PC-3 (cell line): ENCODE data around the gene RPE65.

Experiments
- EZH2 ChIP-seq: fragments of 300-600 bp; sonication (generic); IDR thresholded peaks from one replicate; pipeline ENCODE4 v1.6.1; 2017; ENCODE audit warnings: antibody characterized with exemption, mild to moderate bottlenecking, low read length; ENCODE audit not compliant: unreplicated experiment
- EZH2phosphoT487 ChIP-seq: fragments of 300-600 bp; sonication (generic); IDR thresholded peaks from 2 replicates; pipeline ENCODE4 v1.6.1; 2018; ENCODE audit warnings: mild to moderate bottlenecking, antibody characterized with exemption, low read length, borderline replicate concordance
- TF ChIP-seq, protein P1 (sequence below): fragments of 300-600 bp; sonication (generic); conservative IDR thresholded peaks from 2 replicates; pipeline ENCODE4 v1.5.1; 2017; ENCODE audit warnings: antibody characterized with exemption, low read depth, mild to moderate bottlenecking, low read length

DNA sequence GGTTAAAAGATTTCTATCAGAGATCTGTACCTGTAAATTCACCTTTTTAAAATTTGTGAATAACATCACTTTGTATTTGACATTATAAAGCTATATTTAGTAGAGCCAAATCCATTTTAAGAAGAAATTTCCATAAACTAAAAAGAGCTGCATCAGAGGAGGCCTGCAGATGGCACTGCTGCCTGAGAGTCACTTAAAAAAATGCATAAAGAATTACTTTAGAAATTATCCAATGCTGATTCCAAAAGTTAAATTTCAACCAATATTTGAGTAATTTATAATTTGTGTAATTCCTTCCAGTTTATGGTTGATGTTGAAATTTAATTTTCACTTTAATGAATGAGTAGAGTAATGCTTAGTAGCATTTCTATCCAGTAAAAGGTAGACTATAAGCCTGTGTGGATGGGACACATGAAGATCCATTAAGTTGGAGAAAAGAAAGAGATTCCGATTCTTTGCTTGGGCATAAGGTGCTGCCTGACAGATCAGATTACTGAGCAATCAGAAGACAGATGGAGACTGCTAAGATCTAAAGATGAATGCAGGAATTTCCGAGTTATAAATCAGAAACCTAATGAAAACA is 20.7 kb upstream of the RPE65 start:
- TF ChIP-seq, protein P1, sequence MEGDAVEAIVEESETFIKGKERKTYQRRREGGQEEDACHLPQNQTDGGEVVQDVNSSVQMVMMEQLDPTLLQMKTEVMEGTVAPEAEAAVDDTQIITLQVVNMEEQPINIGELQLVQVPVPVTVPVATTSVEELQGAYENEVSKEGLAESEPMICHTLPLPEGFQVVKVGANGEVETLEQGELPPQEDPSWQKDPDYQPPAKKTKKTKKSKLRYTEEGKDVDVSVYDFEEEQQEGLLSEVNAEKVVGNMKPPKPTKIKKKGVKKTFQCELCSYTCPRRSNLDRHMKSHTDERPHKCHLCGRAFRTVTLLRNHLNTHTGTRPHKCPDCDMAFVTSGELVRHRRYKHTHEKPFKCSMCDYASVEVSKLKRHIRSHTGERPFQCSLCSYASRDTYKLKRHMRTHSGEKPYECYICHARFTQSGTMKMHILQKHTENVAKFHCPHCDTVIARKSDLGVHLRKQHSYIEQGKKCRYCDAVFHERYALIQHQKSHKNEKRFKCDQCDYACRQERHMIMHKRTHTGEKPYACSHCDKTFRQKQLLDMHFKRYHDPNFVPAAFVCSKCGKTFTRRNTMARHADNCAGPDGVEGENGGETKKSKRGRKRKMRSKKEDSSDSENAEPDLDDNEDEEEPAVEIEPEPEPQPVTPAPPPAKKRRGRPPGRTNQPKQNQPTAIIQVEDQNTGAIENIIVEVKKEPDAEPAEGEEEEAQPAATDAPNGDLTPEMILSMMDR = peak; percentile 81
- no peak for TF ChIP-seq EZH2
- TF ChIP-seq EZH2phosphoT487 = no peak
